ENCODE results near the gene HDLBP. TPM values are rescaled to one million over a fixed set of nuclear protein-coding genes. Genes with fewer than 3 reads are reported as not detected.
"Not testable (repeated sequence)": the region's sequence is repeated elsewhere in the genome, so short reads cannot be mapped to it uniquely, and the experiment has no call there.

HDLBP gene
- total RNA-seq, 1 donor = 929 TPM

- DNase-seq (ENCODE audit: low read depth) = no peak
- no peak for TF ChIP-seq CTCF (IDR thresholded peaks at IDR 0.05; ENCODE audit: insufficient read depth, low read length)
- no peak overlapping the region for H3K4me3 ChIP-seq (ENCODE audit: low read depth, low read length)
Measured at GRCh38 chr2:241197947-241198346, 117.5 kb downstream of the HDLBP start.

GRCh38 chr2:241197246-241197645 lies 118.2 kb downstream of the HDLBP start:
- not testable (repeated sequence) for DNase-seq (ENCODE audit: low read depth); H3K4me3 ChIP-seq (ENCODE audit: low read depth, low read length)

- DNase-seq (ENCODE audit: low read depth) = no peak
- H3K4me3 ChIP-seq (ENCODE audit: low read depth, low read length) = no peak overlapping the region
- no peak for TF ChIP-seq CTCF (IDR thresholded peaks at IDR 0.05; ENCODE audit: insufficient read depth, low read length)
Measured at GRCh38 chr2:241195506-241196130, 119.9 kb downstream of the HDLBP start.

- no peak for TF ChIP-seq CTCF (IDR thresholded peaks at IDR 0.05; ENCODE audit: insufficient read depth, low read length)
- no peak for DNase-seq (ENCODE audit: low read depth)
- H3K4me3 ChIP-seq (ENCODE audit: low read depth, low read length) = no peak overlapping the region
Measured at GRCh38 chr2:241194811-241195210, 120.7 kb downstream of the HDLBP start.

- DNase-seq (ENCODE audit: low read depth) = no peak
- TF ChIP-seq CTCF (IDR thresholded peaks at IDR 0.05; ENCODE audit: insufficient read depth, low read length) = no peak
- no peak overlapping the region for H3K4me3 ChIP-seq (ENCODE audit: low read depth, low read length)
Measured at GRCh38 chr2:241193271-241193670, 122.2 kb downstream of the HDLBP start.

- no peak overlapping the region for H3K4me3 ChIP-seq (ENCODE audit: low read depth, low read length)
- no peak for TF ChIP-seq CTCF (IDR thresholded peaks at IDR 0.05; ENCODE audit: insufficient read depth, low read length)
- DNase-seq (ENCODE audit: low read depth) = no peak
Measured at GRCh38 chr2:241191081-241191480, 124.4 kb downstream of the HDLBP start.

GRCh38 chr2:241190291-241190981 lies 125.0 kb downstream of the HDLBP start:
- no peak for DNase-seq (ENCODE audit: low read depth)
- no peak for TF ChIP-seq CTCF (IDR thresholded peaks at IDR 0.05; ENCODE audit: insufficient read depth, low read length)
- no peak overlapping the region for H3K4me3 ChIP-seq (ENCODE audit: low read depth, low read length)

All from fibroblast of the aortic adventitia (primary cell).